HCT116 (cell line): ENCODE data around the gene HOXD3. TPM values are rescaled to one million over a fixed set of nuclear protein-coding genes. Genes with fewer than 3 reads are reported as not detected.

ENCODE experiments used
- ATAC-seq: fragments of 200-7000 bp; cut with Tn5 transposase; 2 replicates; pipeline ENCODE4 v1.9.1; 2020; ENCODE audit warnings: mild to moderate bottlenecking, moderate library complexity
- BruUV-seq: library from RNA; stranded (reverse); fragments of 400-500 nt; replicated peaks from 2 replicates; lab custom pipeline; 2021; lab: Mats Ljungman, UMichigan
- CTCF ChIA-PET: fragments of 300-600 bp; sonication (Branson Sonifier 250); formaldehyde crosslinking; loops from one replicate; lab custom pipeline; 2021; ENCODE audit warnings: antibody characterized with exemption; lab: Charles Lee
- POLR2A ChIA-PET: fragments of 300-600, 350-600 bp; sonication (Branson Sonifier 250); formaldehyde crosslinking; loops from one replicate; lab custom pipeline; 2021; ENCODE audit warnings: antibody characterized with exemption; lab: Charles Lee
- RAD21 ChIA-PET, 2 experiments: fragments of 300-600 bp; sonication (Branson Sonifier 250); formaldehyde crosslinking; loops; one replicate each; lab custom pipeline; 2023; ENCODE audit warnings: low total read pairs in 2 of 2; ENCODE audit not compliant: uncharacterized antibody in 2 of 2, unreplicated experiment in 2 of 2, low non-redundant PET in 1 of 2; lab: Charles Lee
- DNase-seq: peaks from one replicate; pipeline ENCODE4 v3.0.0-alpha.2; 2010; ENCODE audit warnings: low read depth, low spot score
- H2AFZ ChIP-seq: fragments of 200-600 bp; shearing (Covaris generic), sonication (generic); 2 replicates; pipeline ENCODE4 v1.6.1; 2017; ENCODE audit warnings: low read depth, mixed run types, mixed read lengths, antibody characterized with exemption, low read length; ENCODE audit not compliant: poor library complexity, severe bottlenecking
- H3K27ac ChIP-seq: 2 replicates; pipeline ENCODE4 v1.5.1; 2012; ENCODE audit warnings: low read depth, low read length
- H3K27me3 ChIP-seq: fragments of 200-600 bp; sonication (generic); 2 replicates; pipeline ENCODE4 v1.6.1; 2016; ENCODE audit warnings: mixed run types, low read length, mixed read lengths; ENCODE audit not compliant: insufficient read depth
- H3K36me3 ChIP-seq, 2 experiments: fragments of 200-500 bp in 1 of 2; fragments of 200-600 bp in 1 of 2; sonication (Bioruptor generic) in 1 of 2; sonication (generic) in 1 of 2; 2 replicates each; pipeline versions ENCODE4 v1.5.1 to v1.6.1; 2014 to 2016; ENCODE audit warnings: low read length in 2 of 2, inconsistent platforms in 1 of 2, mixed read lengths in 1 of 2, mixed run types in 1 of 2; ENCODE audit not compliant: insufficient read depth in 2 of 2, control insufficient read depth in 1 of 2
- H3K4me1 ChIP-seq, 2 experiments: fragments of 200-600 bp in 1 of 2; sonication (generic) in 1 of 2; 2 replicates each; pipeline versions ENCODE4 v1.5.1 to v1.6.1; 2012 to 2017; ENCODE audit warnings: low read length in 2 of 2, inconsistent platforms in 1 of 2, mild to moderate bottlenecking in 1 of 2, mixed read lengths in 1 of 2, mixed run types in 1 of 2, moderate library complexity in 1 of 2; ENCODE audit not compliant: insufficient read depth in 2 of 2, control insufficient read depth in 1 of 2
- H3K4me2 ChIP-seq: fragments of 200-600 bp; sonication (generic); 2 replicates; pipeline ENCODE4 v1.6.1; 2017; ENCODE audit warnings: mixed run types, low read length, mixed read lengths
- H3K4me3 ChIP-seq, 2 experiments: fragments of 200-600 bp in 1 of 2; sonication (generic) in 1 of 2; replicated peaks in 1 of 2; 2 replicates each; pipeline ENCODE4 v1.5.1; 2011 to 2016; ENCODE audit warnings: low read length in 2 of 2, control low read depth in 1 of 2, low read depth in 1 of 2, mild to moderate bottlenecking in 1 of 2, mixed read lengths in 1 of 2, mixed run types in 1 of 2
- H3K79me2 ChIP-seq: fragments of 200-600 bp; sonication (generic); 2 replicates; pipeline ENCODE4 v1.6.1; 2017; ENCODE audit warnings: mild to moderate bottlenecking, mixed run types, low read length, moderate library complexity, mixed read lengths; ENCODE audit not compliant: insufficient read depth
- H3K9ac ChIP-seq: fragments of 200-600 bp; sonication (generic); 2 replicates; pipeline ENCODE4 v1.6.1; 2016; ENCODE audit warnings: low read length, mixed read lengths
- H3K9me2 ChIP-seq: fragments of 200-600 bp; sonication (generic), shearing (Covaris generic); 2 replicates; pipeline ENCODE4 v1.6.1; 2017; ENCODE audit warnings: mixed run types, mild to moderate bottlenecking, moderate library complexity; ENCODE audit not compliant: insufficient read depth
- H3K9me3 ChIP-seq, 2 experiments: fragments of 200-500 bp in 1 of 2; fragments of 200-600 bp in 1 of 2; sonication (Bioruptor generic) in 1 of 2; sonication (generic) in 1 of 2; 2 replicates each; pipeline ENCODE4 v1.6.1; 2014 to 2017; ENCODE audit warnings: low read length in 2 of 2, mixed read lengths in 2 of 2, inconsistent platforms in 1 of 2, low read depth in 1 of 2, mild to moderate bottlenecking in 1 of 2, mixed run types in 1 of 2, moderate library complexity in 1 of 2; ENCODE audit not compliant: control insufficient read depth in 1 of 2, insufficient read depth in 1 of 2
- H4K20me1 ChIP-seq: fragments of 200-600 bp; sonication (generic), shearing (Covaris generic); 2 replicates; pipeline ENCODE4 v1.6.1; 2017; ENCODE audit warnings: mixed run types, mild to moderate bottlenecking, moderate library complexity; ENCODE audit not compliant: insufficient read depth
- ATF3 ChIP-seq: IDR thresholded peaks from 2 replicates; pipeline ENCODE4 v1.6.1; 2012
- CBX3 ChIP-seq: IDR thresholded peaks from 2 replicates; pipeline ENCODE4 v1.6.1; 2012; ENCODE audit warnings: low read depth
- CEBPB ChIP-seq: IDR thresholded peaks from 2 replicates; pipeline ENCODE4 v1.6.1; 2012; ENCODE audit warnings: low read depth
- EGR1 ChIP-seq: IDR thresholded peaks from 2 replicates; pipeline ENCODE4 v1.6.1; 2012; ENCODE audit warnings: low read depth
- EZH2 ChIP-seq: fragments of 200-600 bp; sonication (generic); IDR thresholded peaks from 2 replicates; pipeline ENCODE4 v1.6.1; 2017; ENCODE audit warnings: antibody characterized with exemption, mixed run types
- REST ChIP-seq: IDR thresholded peaks from 2 replicates; pipeline ENCODE4 v1.6.1; 2012; ENCODE audit warnings: low read depth
- SRF ChIP-seq: IDR thresholded peaks from 2 replicates; pipeline ENCODE4 v1.6.1; 2012; ENCODE audit warnings: low read depth
- TCF7L2 ChIP-seq: IDR thresholded peaks from 2 replicates; pipeline ENCODE4 v1.7.0; 2011; ENCODE audit warnings: borderline replicate concordance, inconsistent platforms; ENCODE audit not compliant: insufficient read depth, insufficient read length; ENCODE audit errors: extremely low read depth
- YY1 ChIP-seq: IDR thresholded peaks from 2 replicates; pipeline ENCODE4 v1.6.1; 2011; ENCODE audit warnings: low read length, low read depth, moderate library complexity, mild to moderate bottlenecking; ENCODE audit not compliant: insufficient replicate concordance; ENCODE audit errors: extremely low read depth
- ZFX ChIP-seq: fragments of 450-650 bp; IDR thresholded peaks from 2 replicates; pipeline ENCODE4 v1.6.1; 2017
- intact Hi-C: fragments of 100-400 bp; cut with micrococcal nuclease; formaldehyde crosslinking; loops from 2 replicates; pipeline ENCODE4 v1.10.0; 2022
- total RNA-seq: library from RNA; stranded (reverse); gene quantifications from one replicate; pipeline ENCODE4 v1.2.1, GENCODE V29; 2021; ENCODE audit not compliant: unreplicated experiment

The HOXD3 gene
- total RNA-seq, 1 experiment from 2014 or later = 1.4 TPM

- no peak overlapping the region for H3K4me3 ChIP-seq
- H3K9ac ChIP-seq = no peak overlapping the region
Observed at GRCh38 chr2:176138923-176139660, 18.0 kb upstream of the HOXD3 start.

GRCh38 chr2:176139661-176140512 lies 17.2 kb upstream of the HOXD3 start:
- intact Hi-C loops = loop anchor here (1.0 kb wide), 3 partner anchors 315 to 498 kb away; no protein-coding TSS in a partner anchor
- no peaks in the 10 kb centered on the region for H3K36me3 ChIP-seq
- no peaks in the 10 kb centered on the region for H3K27me3 ChIP-seq
- H3K27ac ChIP-seq = no peak overlapping the region
- ATAC-seq (no peak), DNase-seq (no peak)
- ChIA-PET POLR2A (interaction anchor here (1.1 kb wide), 1 partner anchor 415 kb away, joined by 4 read pairs; no protein-coding TSS in a partner anchor), RAD21 (interaction anchor here (0.6 to 2.2 kb wide), 10 partner anchors 307 to 1106 kb away, joined by 3 to 16 read pairs (median 6); no protein-coding TSS in a partner anchor), CTCF (interaction anchor here (0.6 to 6.5 kb wide), 19 partner anchors 9 to 1025 kb away, joined by 3 to 109 read pairs (median 6); partner anchors contain the start of gene HOXD8)
- H3K4me1 ChIP-seq = peaks cover 5 to 22% of the 10 kb centered on the region in 2 experiments; a peak in 3 of 4 replicates
- H3K9ac ChIP-seq = 0 out of 2 replicates have a peak overlapping the region, but pooled peaks have one; percentile 23
- no peaks in the 10 kb centered on the region for H4K20me1 ChIP-seq
- H3K4me3 ChIP-seq = peak overlapping the region; percentile 25 to 40; a peak in 3 of 4 replicates
- H3K9me3 ChIP-seq = no peaks in the 10 kb centered on the region
- H3K79me2 ChIP-seq = no peaks in the 10 kb centered on the region
- H3K9me2 ChIP-seq = no peaks in the 10 kb centered on the region
- no TSS peak for BruUV-seq
- peak overlapping the region; percentile 66 for H2AFZ ChIP-seq
- peak overlapping the region; percentile 78 for H3K4me2 ChIP-seq
- TF ChIP-seq REST = no peak
- TF ChIP-seq CBX3 = no peak
- TF ChIP-seq ATF3 = no peak
- TF ChIP-seq EGR1 = no peak
- TF ChIP-seq TCF7L2 = no peak
- TF ChIP-seq YY1 = no peak
- TF ChIP-seq SRF = no peak
- TF ChIP-seq EZH2 = no peak
- TF ChIP-seq ZFX = no peak
- TF ChIP-seq CEBPB = no peak

More at GRCh38 chr2:176138923-176139660, 18.0 kb upstream of the HOXD3 start:
- DNase-seq = no peak
- ATAC-seq = no peak
- ChIA-PET RAD21 (interaction anchor here (1.0 to 2.2 kb wide), 3 partner anchors 316 to 417 kb away, joined by 3 to 16 read pairs (median 3); no protein-coding TSS in a partner anchor), CTCF (interaction anchor here (1.1 to 6.5 kb wide), 5 partner anchors 8 to 1010 kb away, joined by 3 to 109 read pairs (median 19); partner anchors contain the start of gene HOXD8), POLR2A (no interaction called here)
- H3K9me2 ChIP-seq = no peaks in the 10 kb centered on the region
- intact Hi-C loops = no loop called here
- no peak for TF ChIP-seq SRF
- H3K4me2 ChIP-seq = no peak overlapping the region
- H2AFZ ChIP-seq = no peak overlapping the region
- H3K27me3 ChIP-seq = no peaks in the 10 kb centered on the region
- H3K27ac ChIP-seq = no peak overlapping the region
- no peaks in the 10 kb centered on the region for H3K9me3 ChIP-seq
- BruUV-seq = no TSS peak
- H3K36me3 ChIP-seq = no peaks in the 10 kb centered on the region
- H3K4me1 ChIP-seq = peaks cover 5 to 22% of the 10 kb centered on the region in 2 experiments; a peak in 3 of 4 replicates
- H4K20me1 ChIP-seq = no peaks in the 10 kb centered on the region
- no peaks in the 10 kb centered on the region for H3K79me2 ChIP-seq
